Activated CD4-positive, alpha-beta T cell treated with anti-CD3 and anti-CD28 coated beads for 36 hours (primary cell): Measurements from ENCODE around the gene TSPEAR. TPM values are rescaled to one million over a fixed set of nuclear protein-coding genes. Genes with fewer than 3 reads are reported as not detected.
"Not testable (repeated sequence)": the region's sequence is repeated elsewhere in the genome, so short reads cannot be mapped to it uniquely, and the experiment has no call there.

Source experiments
- ATAC-seq: fragments of 200-7000 bp; cut with Tn5 transposase; one replicate; pipeline ENCODE4 v1.10.0; 2021; ENCODE audit warnings: mild to moderate bottlenecking, moderate library complexity
- CTCF ChIA-PET: fragments of 350-600 bp; sonication (Branson Sonifier 250); formaldehyde crosslinking; loops from one replicate; lab custom pipeline; 2021; ENCODE audit warnings: antibody characterized with exemption; lab: Charles Lee
- POLR2A ChIA-PET: fragments of 350-600 bp; sonication (Branson Sonifier 250); formaldehyde crosslinking; loops from one replicate; lab custom pipeline; 2021; ENCODE audit warnings: antibody characterized with exemption, inconsistent platforms; lab: Charles Lee
- DNase-seq: peaks from one replicate; pipeline ENCODE4 v3.0.0-alpha.2; 2020
- H3K27ac Mint-ChIP-seq: one replicate; pipeline ENCODE4 v1.8.0; 2021; ENCODE audit warnings: mixed read lengths
- H3K27me3 Mint-ChIP-seq: one replicate; pipeline ENCODE4 v1.8.0; 2021; ENCODE audit warnings: mixed read lengths
- H3K36me3 Mint-ChIP-seq: one replicate; pipeline ENCODE4 v1.8.0; 2021; ENCODE audit warnings: low read depth, mixed read lengths
- H3K4me1 Mint-ChIP-seq: one replicate; pipeline ENCODE4 v1.8.0; 2021; ENCODE audit warnings: mixed read lengths
- H3K4me3 Mint-ChIP-seq: one replicate; pipeline ENCODE4 v1.8.0; 2021; ENCODE audit warnings: mild to moderate bottlenecking, moderate library complexity, mixed read lengths
- H3K9me3 Mint-ChIP-seq: one replicate; pipeline ENCODE4 v1.8.0; 2021; ENCODE audit warnings: low read depth, mixed read lengths
- intact Hi-C, 2 experiments: fragments of 100-400 bp; cut with DNase I in 1 of 2; cut with micrococcal nuclease in 1 of 2; formaldehyde crosslinking; loops; one replicate each; pipeline versions ENCODE4 v1.14.2 to v1.15.1; 2022 to 2024; cut with DNase I, micrococcal nuclease
- total RNA-seq, 2 experiments: library from RNA; stranded (reverse); gene quantifications; one replicate each; pipeline ENCODE4 v1.2.3, GENCODE V29; 2021

The TSPEAR gene
- total RNA-seq, 2 experiments from 2014 or later = not detected

GRCh38 chr21:44592446-44593311, 118.7 kb downstream of the TSPEAR start, which contains the start of gene KRTAP10-6:
KRTAP10-6 (minus strand) TSS chr21:44592505; CDS start chr21:44592484, 21 bp downstream.
- CTCF ChIA-PET = no interaction called here
- ATAC-seq (no peak), DNase-seq (no peak)
- intact Hi-C loops = no loop called here
- POLR2A ChIA-PET = no interaction called here
- H3K4me3 Mint-ChIP-seq = no peak within 1 kb of the TSS
- H3K36me3 Mint-ChIP-seq = no peaks in the 10 kb centered on the region
- H3K27me3 Mint-ChIP-seq = peaks cover 2% of the 10 kb centered on the region
- no peaks in the 10 kb centered on the region for H3K9me3 Mint-ChIP-seq
- no peaks in the 10 kb centered on the region for H3K4me1 Mint-ChIP-seq
- H3K27ac Mint-ChIP-seq = no peak within 1 kb of the TSS

GRCh38 chr21:44591801-44592130, 119.6 kb downstream of the TSPEAR start:
- H3K36me3 Mint-ChIP-seq, H3K9me3 Mint-ChIP-seq, H3K27me3 Mint-ChIP-seq, intact Hi-C loops, H3K4me1 Mint-ChIP-seq, CTCF ChIA-PET, H3K27ac Mint-ChIP-seq, DNase-seq, ATAC-seq, H3K4me3 Mint-ChIP-seq, POLR2A ChIA-PET: not testable (repeated sequence)

- intact Hi-C loops, H3K4me3 Mint-ChIP-seq, H3K4me1 Mint-ChIP-seq, H3K36me3 Mint-ChIP-seq, H3K27ac Mint-ChIP-seq, POLR2A ChIA-PET, ATAC-seq, H3K9me3 Mint-ChIP-seq, H3K27me3 Mint-ChIP-seq, DNase-seq, CTCF ChIA-PET: not testable (repeated sequence)
Measured at GRCh38 chr21:44590897-44591800, 120.2 kb downstream of the TSPEAR start.

GRCh38 chr21:44590311-44590721, 121.1 kb downstream of the TSPEAR start:
- Mint-ChIP-seq H3K4me3 (no peak overlapping the region), H3K27me3 (peaks cover 12% of the 10 kb centered on the region), H3K9me3 (no peaks in the 10 kb centered on the region), H3K27ac (no peak overlapping the region), H3K36me3 (no peaks in the 10 kb centered on the region), H3K4me1 (no peaks in the 10 kb centered on the region)
- DNase-seq = no peak
- intact Hi-C loops = no loop called here
- no peak for ATAC-seq
- CTCF ChIA-PET = no interaction called here
- POLR2A ChIA-PET = no interaction called here

- ATAC-seq (no peak), DNase-seq (no peak)
- Mint-ChIP-seq H3K4me3 (no peak overlapping the region), H3K36me3 (no peaks in the 10 kb centered on the region), H3K27ac (no peak overlapping the region), H3K9me3 (no peaks in the 10 kb centered on the region), H3K4me1 (no peaks in the 10 kb centered on the region), H3K27me3 (peaks cover 14% of the 10 kb centered on the region)
- ChIA-PET CTCF (no interaction called here), POLR2A (no interaction called here)
- intact Hi-C loops = no loop called here
Measured at GRCh38 chr21:44589586-44590305, 121.6 kb downstream of the TSPEAR start.

GRCh38 chr21:44589094-44589493, 122.3 kb downstream of the TSPEAR start:
- H3K4me1 Mint-ChIP-seq = peaks cover 1% of the 10 kb centered on the region
- no peak overlapping the region for H3K4me3 Mint-ChIP-seq
- POLR2A ChIA-PET = no interaction called here
- intact Hi-C loops = no loop called here
- CTCF ChIA-PET = no interaction called here
- H3K9me3 Mint-ChIP-seq = no peaks in the 10 kb centered on the region
- no peak overlapping the region for H3K27ac Mint-ChIP-seq
- ATAC-seq = no peak
- H3K27me3 Mint-ChIP-seq = peaks cover 14% of the 10 kb centered on the region
- H3K36me3 Mint-ChIP-seq = no peaks in the 10 kb centered on the region
- DNase-seq = no peak

- Mint-ChIP-seq H3K4me1 (peaks cover 10% of the 10 kb centered on the region), H3K4me3 (no peak overlapping the region), H3K27me3 (peaks cover 17% of the 10 kb centered on the region), H3K27ac (no peak overlapping the region), H3K9me3 (peaks cover 6% of the 10 kb centered on the region), H3K36me3 (peaks cover 2% of the 10 kb centered on the region)
- DNase-seq (no peak), ATAC-seq (no peak)
- POLR2A ChIA-PET = no interaction called here
- CTCF ChIA-PET = interaction anchor here (0.7 kb wide), 1 partner anchor 175 kb away, joined by 3 read pairs; no protein-coding TSS in a partner anchor
- intact Hi-C loops = no loop called here
Measured at GRCh38 chr21:44585892-44586291, 125.5 kb downstream of the TSPEAR start.

- Mint-ChIP-seq H3K4me3 (no peak overlapping the region), H3K36me3 (peaks cover 2% of the 10 kb centered on the region), H3K27me3 (peaks cover 15% of the 10 kb centered on the region), H3K4me1 (peaks cover 10% of the 10 kb centered on the region), H3K27ac (no peak overlapping the region), H3K9me3 (peaks cover 6% of the 10 kb centered on the region)
- CTCF ChIA-PET = interaction anchor here (0.8 kb wide), 1 partner anchor 218 kb away, joined by 3 read pairs; the partner anchor contains the start of gene UBE2G2
- DNase-seq = peak; percentile 62
- peak; percentile 96 for ATAC-seq
- intact Hi-C loops = no loop called here
- POLR2A ChIA-PET = no interaction called here
Measured at GRCh38 chr21:44583800-44584147, 127.6 kb downstream of the TSPEAR start.

- Mint-ChIP-seq H3K27me3 (peaks cover 15% of the 10 kb centered on the region), H3K9me3 (peaks cover 6% of the 10 kb centered on the region), H3K36me3 (peaks cover 2% of the 10 kb centered on the region), H3K4me3 (no peak overlapping the region), H3K27ac (no peak overlapping the region), H3K4me1 (peaks cover 10% of the 10 kb centered on the region)
- intact Hi-C loops = no loop called here
- ChIA-PET POLR2A (no interaction called here), CTCF (interaction anchor here (0.6 to 0.8 kb wide), 2 partner anchors 52 to 219 kb away, joined by 3 read pairs; partner anchors contain the start of gene UBE2G2)
- no peak for ATAC-seq
- DNase-seq = no peak
Measured at GRCh38 chr21:44583089-44583799, 128.1 kb downstream of the TSPEAR start.

- ChIA-PET POLR2A (no interaction called here), CTCF (interaction anchor here (0.6 kb wide), 1 partner anchor 183 kb away, joined by 3 read pairs; no protein-coding TSS in a partner anchor)
- H3K9me3 Mint-ChIP-seq = peaks cover 14% of the 10 kb centered on the region
- peaks cover 10% of the 10 kb centered on the region for H3K4me1 Mint-ChIP-seq
- DNase-seq (no peak), ATAC-seq (no peak)
- H3K4me3 Mint-ChIP-seq = no peak overlapping the region
- no peak overlapping the region for H3K27ac Mint-ChIP-seq
- peaks cover 4% of the 10 kb centered on the region for H3K36me3 Mint-ChIP-seq
- intact Hi-C loops = no loop called here
- H3K27me3 Mint-ChIP-seq = peaks cover 15% of the 10 kb centered on the region
Measured at GRCh38 chr21:44582055-44582454, 129.3 kb downstream of the TSPEAR start.
